ENCODE data around the gene TMEM178B.
A peak's percentile ranks its signal among the peaks of the same experiment; 100 is the strongest.

Gene TMEM178B

GRCh38 chr7:141361960-141362359, 288.1 kb downstream of the TMEM178B start:
- H3K4me3 ChIP-seq (ENCODE audit: control insufficient read depth, low read depth, low read length) = no peak overlapping the region
- no peak for DNase-seq (ENCODE audit: low read depth)
- no peak for TF ChIP-seq CTCF (conservative IDR thresholded peaks at IDR 0.05; ENCODE audit: control insufficient read depth, insufficient read depth, low read depth, low read length)

- DNase-seq (ENCODE audit: low read depth) = peak; percentile 90
- no peak overlapping the region for H3K4me3 ChIP-seq (ENCODE audit: control insufficient read depth, low read depth, low read length)
- no peak for TF ChIP-seq CTCF (conservative IDR thresholded peaks at IDR 0.05; ENCODE audit: control insufficient read depth, insufficient read depth, low read depth, low read length)
Observed at GRCh38 chr7:141362580-141363435, 288.9 kb downstream of the TMEM178B start.

GRCh38 chr7:141363748-141364147, 289.9 kb downstream of the TMEM178B start:
- TF ChIP-seq CTCF (conservative IDR thresholded peaks at IDR 0.05; ENCODE audit: control insufficient read depth, insufficient read depth, low read depth, low read length) = no peak
- no peak overlapping the region for H3K4me3 ChIP-seq (ENCODE audit: control insufficient read depth, low read depth, low read length)
- no peak for DNase-seq (ENCODE audit: low read depth)

- no peak overlapping the region for H3K4me3 ChIP-seq (ENCODE audit: control insufficient read depth, low read depth, low read length)
- TF ChIP-seq CTCF (conservative IDR thresholded peaks at IDR 0.05; ENCODE audit: control insufficient read depth, insufficient read depth, low read depth, low read length) = no peak
- peak; percentile 45 for DNase-seq (ENCODE audit: low read depth)
Observed at GRCh38 chr7:141366091-141366621, 292.3 kb downstream of the TMEM178B start.

- DNase-seq (ENCODE audit: low read depth) = no peak
- TF ChIP-seq CTCF (conservative IDR thresholded peaks at IDR 0.05; ENCODE audit: control insufficient read depth, insufficient read depth, low read depth, low read length) = no peak
- no peak overlapping the region for H3K4me3 ChIP-seq (ENCODE audit: control insufficient read depth, low read depth, low read length)
Observed at GRCh38 chr7:141369422-141369821, 295.6 kb downstream of the TMEM178B start.

- H3K4me3 ChIP-seq (ENCODE audit: control insufficient read depth, low read depth, low read length) = no peak overlapping the region
- no peak for TF ChIP-seq CTCF (conservative IDR thresholded peaks at IDR 0.05; ENCODE audit: control insufficient read depth, insufficient read depth, low read depth, low read length)
- no peak for DNase-seq (ENCODE audit: low read depth)
Observed at GRCh38 chr7:141370178-141370577, 296.3 kb downstream of the TMEM178B start.
